GM19025 (cell line): ENCODE data around the gene NUMBL.
A peak's percentile ranks its signal among the peaks of the same experiment; 100 is the strongest.
"Not testable (repeated sequence)": the region's sequence is repeated elsewhere in the genome, so short reads cannot be mapped to it uniquely, and the experiment has no call there.

Experiments
- ATAC-seq: cut with Tn5 transposase; IDR thresholded peaks from one replicate; pipeline ENCODE4 v1.9.1; 2021; ENCODE audit warnings: mild to moderate bottlenecking, low read depth, moderate library complexity; ENCODE audit not compliant: unreplicated experiment

NUMBL gene

DNA sequence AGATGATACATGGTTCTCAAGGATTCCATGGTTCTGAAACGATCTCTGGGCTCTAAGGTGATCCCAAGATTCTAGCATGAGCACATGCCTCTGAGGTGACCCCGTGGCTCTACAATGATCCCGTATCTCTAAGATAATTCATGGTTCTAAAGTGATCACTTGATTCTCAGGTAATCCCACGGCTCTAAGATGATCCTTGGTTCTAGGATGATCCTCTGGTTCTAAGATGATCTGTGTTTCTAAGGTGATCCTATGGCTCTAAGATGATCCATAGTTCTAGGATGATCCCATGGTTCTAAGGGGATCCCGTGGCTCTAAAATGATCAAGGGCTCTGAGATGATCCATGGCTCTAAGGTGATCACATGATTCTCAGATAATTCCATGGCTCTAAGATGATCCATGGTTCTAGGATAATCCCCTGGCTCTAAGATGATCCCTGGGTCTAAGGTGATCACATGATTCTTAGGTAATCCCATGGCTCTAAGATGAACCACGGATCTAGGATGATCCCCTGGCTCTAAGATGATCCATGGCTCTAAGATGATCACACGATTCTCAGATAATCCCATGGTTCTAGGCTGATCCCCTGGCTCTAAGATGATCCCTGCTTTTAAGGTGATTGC, 21.3 kb downstream of the NUMBL start:
- ATAC-seq: no peak

DNA sequence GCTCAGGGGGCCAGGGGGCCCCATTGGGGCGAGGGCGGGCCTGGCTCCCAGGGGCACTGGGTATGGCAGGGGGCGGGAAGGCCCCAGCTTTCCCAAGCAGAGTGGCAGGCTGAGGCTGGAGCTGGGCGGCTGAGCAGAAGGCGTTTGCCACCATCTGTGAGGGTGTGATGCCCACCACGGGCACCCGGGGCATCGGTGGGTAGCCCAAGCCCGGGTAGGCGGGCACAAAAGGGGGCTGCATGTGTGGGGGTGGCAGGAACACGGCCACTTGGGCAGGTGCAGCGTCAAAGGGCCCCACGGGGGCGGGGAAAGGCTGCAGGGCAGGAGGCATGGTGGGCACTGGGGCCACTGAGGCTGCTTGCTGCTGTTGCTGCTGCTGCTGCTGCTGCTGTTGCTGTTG, 22.8 kb downstream of the NUMBL start:
- no peak for ATAC-seq

DNA sequence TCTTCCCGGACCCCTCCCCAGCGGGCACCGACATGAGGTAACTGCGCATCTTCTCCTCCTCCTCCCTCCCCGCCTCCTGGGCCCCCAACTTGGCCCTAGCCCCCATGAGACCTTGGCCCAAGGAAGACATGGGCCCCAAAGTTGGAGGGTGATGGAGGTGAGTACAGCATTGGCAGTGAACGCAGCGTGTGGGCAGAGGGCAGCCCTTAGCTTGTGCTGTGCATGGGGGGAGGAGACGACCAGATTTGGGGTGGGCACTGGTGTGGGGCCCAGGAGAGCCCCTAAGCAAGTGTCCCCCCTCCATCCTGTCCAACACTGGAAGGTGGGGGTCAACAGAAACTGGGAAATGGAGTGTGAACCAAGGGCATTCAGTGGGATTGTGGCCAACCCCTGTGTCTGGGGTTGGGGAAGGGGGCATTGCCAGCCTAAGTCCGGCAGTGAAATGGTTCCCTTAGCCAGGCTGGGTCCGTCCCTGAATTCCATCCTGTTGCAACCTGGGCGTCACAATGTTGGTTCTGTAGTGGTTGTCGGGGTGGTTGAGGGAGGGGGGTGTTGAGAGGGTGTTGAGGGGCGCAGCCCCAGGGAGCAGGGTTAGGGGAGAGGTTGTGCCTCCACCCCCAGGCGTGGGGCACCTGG, 23.5 kb downstream of the NUMBL start:
- no peak for ATAC-seq

DNA sequence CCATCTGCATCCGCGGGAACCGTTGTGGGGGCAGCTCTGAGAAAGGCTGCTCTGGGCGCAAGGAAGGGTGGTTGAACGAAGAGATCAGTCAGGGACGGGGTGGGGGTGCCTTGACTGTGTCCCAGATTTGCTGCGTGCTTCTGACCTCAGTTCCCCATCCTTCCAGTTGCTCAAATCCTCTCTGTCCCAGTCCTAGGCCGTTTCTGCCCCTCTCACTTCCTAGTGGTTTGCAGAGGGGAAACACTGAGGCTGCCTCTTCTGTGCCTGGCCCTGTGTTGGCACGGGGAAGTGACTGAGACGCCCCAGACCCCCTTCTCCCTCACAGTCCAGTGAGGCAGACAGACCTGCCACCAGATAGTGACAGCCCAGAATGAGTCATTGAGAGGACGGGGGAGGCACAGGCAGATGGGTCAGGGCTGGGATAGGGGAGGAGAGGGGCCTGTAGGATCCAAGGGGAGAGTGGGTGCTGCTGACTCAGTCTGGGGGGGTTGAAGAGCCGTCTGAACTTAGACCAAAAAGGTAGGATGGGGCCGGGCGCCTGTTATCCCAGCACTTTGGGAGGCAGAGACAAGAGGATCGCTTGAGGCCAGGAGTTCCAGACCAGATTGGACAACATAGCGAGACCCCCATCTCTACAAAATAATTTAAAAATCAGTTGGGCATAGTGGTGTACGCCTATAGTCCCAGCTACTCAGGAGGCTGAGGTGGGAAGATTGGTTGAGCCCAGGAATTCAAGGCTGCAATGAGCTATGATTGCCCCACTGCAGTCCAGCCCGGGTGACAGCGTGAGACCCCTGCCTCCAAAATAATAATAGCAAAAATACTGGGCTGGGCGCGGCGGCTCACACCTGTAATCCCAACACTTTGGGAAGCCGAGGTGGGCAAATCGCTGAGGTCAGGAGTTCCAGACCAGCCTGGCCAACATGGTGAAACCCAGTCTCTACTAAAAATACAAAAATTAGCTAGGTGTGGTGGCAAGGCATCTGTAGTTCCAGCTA, 26.5 kb downstream of the NUMBL start:
- no peak for ATAC-seq

DNA sequence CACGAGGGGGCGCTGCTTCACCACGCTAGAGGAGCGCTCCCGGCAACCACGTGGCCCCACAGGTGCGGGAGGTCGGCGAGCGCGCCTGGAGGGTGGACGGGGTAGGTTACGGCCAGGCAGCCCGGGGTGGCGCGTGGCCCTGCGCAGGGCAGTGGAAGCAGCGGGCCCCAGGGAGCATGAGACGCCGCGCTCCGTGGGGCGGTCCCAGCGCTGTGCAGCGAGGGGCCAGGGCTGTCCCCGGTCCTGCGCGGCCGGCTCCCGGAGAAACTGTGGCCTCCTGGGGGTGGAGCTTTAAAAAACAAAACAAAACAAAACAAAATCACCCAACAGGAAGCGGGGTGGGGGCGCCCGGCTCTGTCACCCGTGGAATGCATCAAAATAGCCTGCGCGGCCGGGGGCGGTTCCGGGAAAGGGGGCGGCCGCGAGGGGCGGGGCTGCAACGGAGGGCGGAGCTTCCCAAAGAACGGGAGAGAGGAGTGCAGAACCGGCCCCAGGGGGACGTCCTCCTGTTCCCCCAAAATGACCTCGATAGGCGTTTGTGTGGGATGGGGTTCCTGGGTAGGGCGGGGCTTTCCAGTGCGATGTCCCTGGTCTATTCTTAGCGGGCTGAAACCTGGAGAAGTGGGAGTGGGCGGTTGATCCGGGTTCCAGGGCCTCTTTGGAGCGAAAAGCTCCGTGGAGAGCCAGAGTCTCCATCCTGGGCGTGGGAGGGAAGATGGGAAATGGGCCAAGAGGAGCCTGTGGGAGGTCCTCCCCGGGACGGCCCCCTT, 27.3 kb downstream of the NUMBL start:
- peak; percentile 73 for ATAC-seq

DNA sequence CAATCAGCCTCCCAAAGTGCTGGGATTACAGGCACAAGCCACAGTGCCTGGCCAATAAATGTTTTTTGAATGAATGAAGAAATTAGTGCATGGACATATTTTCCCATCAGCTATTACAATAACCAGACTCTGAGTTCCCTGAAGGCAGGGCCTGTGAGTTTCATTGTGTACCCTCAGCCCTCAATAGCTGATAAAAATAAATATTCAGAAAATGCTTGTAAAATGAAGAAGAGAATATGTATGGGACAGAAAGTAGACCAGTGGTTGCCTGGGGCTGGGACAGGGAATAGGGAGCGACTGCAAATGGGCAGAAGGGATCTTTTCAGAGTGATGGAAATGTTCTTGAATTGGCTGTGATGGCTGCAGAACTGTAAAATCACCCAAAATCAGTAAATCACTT, 28.8 kb downstream of the NUMBL start:
- ATAC-seq: no peak

DNA sequence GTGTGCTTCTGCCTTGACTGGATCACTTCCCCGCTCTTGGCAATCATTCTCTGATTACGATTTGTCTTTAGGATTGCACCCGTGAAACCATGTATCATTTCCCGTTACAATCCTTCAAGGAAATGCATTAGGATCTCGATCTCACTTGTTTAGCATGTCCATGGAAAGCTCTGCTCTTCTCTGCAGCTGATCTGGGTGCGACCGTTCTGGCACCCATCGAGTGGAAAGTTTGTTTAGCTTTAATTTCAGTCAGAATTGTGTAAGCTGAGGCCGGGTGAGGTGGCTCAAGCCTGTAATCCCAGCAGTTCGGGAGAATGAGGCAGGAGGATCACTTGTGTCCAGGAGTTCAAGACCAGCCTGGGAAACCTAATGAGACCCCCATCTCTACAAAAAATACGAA, 30.9 kb downstream of the NUMBL start:
- no peak for ATAC-seq

DNA sequence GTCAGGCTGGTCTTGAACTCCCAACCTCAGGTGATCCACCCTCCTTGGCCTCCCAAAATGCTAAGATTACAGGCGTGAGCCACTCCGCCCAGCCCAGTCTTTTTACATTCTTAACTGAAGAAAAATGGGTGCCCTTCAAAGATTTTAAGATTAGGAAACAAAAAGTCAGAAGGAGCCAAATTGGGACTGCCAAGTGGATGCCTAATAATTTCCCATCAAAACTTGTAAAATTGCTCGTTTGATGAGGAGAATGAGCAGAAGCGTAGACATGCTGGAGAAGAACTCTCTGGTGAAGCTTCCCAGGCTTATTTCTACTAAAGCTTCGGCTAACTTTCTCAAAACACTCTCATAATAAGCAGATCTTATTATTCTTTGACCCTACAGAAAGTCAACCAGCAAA, 31.3 kb downstream of the NUMBL start:
- no peak for ATAC-seq

DNA sequence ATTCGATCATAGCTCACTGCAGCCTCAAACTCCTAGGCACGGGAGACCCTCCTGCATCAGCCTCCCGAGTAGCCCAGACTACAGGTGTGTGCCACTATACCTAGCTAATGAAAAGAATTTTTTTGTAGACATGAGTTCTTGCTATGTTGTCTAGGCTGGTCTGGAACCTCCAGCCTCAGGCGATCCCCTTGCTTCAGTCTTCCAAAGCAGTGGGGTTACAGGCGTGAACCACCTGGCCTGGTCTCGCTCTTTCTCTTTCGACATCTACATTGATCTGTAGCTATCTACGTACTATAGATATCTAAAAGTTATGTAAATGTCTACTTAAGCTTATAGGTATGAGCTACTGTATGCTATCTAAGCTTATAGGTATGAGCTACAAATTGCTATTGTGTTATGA, 32.4 kb downstream of the NUMBL start:
- ATAC-seq: no peak

DNA sequence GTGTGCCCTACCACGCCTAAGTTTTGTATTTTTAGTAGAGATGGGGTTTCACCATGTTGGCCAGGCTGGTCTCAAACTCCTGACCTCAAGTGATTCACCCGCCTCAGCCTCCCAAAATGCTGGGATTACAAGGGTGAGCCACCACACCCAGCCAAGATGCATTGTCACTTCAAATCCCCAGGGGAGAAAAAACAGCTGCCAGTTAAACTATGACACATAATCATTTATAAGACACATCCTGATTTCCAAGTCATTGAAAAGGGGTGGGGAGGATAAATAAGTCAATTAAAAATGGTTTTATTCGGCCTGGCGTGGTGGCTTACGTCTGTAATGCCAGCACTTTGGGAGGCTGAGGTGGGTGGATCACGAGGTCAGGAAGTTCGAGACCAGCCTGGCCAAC, 34.8 kb downstream of the NUMBL start:
- ATAC-seq: not testable (repeated sequence)

DNA sequence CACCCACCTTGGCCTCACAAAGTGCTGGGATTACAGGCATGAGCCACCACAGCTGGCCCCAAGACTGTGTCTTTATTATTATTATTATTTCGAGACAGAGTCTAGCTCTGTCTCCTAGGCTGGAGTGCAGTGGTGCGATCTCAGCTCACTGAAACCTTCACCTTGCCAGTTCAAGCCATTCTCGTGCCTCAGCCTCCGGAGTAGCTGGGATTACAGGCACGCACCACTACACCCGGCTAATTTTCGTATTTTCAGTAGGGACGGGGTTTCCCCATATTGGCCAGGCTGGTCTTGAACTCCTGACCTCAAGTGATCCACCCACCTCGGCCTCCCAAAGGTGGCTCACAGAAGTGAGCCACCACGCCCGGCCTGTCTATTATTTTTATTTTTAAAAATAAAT, 38.1 kb downstream of the NUMBL start:
- ATAC-seq: not testable (repeated sequence)

DNA sequence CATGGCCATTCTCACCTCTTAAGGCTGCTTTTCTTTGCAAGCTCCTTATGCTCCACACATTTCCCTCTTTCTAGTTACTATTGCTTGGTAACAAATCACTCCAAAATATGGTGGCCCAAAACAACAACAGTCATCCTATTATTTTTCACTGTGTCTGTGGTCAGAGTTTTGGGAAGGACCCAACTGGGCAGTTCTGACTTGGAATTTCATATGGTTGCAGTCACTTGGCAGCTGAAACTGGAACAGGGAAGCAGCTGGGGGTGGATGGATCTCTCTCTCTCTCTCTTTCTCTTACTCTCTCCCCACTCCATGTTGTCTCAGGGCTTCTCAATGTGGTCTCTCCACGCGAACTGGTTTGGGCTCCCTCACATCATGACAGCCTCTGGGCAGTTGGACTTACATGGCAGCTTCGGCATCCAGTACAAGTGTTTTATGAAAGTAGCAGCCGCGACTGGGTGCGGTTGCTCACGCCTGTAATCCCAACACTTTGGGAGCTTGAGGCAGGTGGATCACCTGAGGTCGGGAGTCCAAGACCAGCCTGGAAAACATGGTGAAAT, 39.6 kb downstream of the NUMBL start:
- no peak for ATAC-seq

DNA sequence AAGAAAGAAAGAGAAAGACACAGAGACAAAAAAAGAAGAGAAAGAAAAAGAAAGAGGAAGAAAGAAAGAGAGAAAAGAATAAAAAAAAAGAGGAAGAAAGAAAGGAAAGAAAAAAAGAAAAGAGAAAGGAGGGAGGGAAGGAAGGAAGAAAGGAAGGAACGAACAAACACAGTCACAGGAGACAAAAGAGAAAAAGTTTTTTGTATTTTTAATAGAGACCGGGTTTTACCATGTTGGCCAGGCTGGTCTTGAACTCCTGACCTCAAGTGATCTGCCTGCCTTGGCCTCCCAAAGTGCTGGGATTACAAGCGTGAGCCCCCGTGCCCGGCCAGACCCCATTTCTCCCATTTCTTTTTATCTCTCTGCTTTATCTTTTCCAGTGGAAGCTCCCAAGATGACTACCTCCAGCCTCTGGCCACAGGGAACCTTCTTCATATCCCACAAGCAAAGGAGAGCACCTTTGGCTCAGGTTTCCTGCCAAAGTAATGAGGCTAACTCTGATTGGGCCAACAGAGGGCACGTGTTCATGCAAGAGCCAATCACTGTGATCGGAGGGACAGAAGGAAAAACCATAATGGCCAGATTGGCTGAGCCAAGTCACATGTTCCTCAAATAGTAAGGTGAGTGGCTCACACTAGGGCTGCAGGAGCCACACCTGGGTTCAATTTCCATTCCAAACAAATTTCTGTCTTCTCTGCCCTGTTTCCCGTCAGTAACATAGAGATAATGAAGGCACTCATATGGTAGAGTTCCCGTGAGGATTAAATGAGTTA, 40.4 kb downstream of the NUMBL start:
- ATAC-seq: not testable (repeated sequence)

DNA sequence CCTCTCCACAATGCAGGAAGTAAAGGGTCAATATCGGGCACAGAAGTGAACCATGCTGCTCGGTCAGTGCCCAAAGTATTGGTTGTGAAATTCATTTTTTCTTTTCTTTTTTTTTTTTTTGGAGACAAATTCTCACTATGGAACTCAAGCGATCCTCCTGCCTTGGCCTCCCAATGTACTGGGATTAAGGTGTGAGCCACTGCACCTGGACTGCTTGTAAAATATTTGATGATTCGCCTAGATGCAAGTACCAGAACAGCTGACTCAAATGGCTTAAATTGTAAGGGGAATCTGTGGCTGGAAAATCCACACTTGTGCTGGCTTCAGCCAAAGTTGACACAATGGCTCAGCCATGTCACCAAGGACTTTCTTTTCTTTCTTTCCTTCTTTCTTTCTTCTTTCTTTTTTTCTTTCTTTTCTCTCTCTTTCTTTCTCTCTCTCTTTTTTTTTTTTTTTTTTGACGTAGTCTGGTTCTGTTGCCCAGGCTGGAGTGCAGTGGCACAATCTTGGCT, 43.7 kb downstream of the NUMBL start:
- no peak for ATAC-seq

DNA sequence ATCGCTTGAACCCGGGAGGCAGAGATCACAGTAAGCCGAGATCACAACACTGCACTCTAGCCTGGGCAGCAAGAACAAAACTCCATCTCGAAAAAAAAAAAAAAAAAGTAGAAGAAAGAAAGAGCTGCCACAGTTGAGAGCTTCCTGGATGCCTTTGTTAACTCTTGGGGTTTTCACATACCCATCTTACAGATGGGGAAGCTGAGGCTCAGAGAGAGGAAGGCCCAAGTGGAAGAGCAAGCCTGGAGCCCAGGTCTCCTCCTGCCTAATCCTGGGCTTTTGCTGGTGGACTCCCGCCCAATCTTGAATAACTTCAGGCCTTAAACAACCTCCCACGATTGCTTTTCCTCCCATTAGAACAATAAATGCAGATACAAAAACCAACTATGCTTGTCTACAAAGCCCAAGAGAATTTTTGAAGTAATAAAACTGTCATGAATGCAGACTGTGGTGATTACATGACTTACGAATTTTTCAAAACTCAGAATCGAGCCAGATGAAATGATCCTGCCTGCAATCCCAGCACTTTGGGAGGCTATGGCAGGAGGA, 47.6 kb downstream of the NUMBL start:
- ATAC-seq: no peak

DNA sequence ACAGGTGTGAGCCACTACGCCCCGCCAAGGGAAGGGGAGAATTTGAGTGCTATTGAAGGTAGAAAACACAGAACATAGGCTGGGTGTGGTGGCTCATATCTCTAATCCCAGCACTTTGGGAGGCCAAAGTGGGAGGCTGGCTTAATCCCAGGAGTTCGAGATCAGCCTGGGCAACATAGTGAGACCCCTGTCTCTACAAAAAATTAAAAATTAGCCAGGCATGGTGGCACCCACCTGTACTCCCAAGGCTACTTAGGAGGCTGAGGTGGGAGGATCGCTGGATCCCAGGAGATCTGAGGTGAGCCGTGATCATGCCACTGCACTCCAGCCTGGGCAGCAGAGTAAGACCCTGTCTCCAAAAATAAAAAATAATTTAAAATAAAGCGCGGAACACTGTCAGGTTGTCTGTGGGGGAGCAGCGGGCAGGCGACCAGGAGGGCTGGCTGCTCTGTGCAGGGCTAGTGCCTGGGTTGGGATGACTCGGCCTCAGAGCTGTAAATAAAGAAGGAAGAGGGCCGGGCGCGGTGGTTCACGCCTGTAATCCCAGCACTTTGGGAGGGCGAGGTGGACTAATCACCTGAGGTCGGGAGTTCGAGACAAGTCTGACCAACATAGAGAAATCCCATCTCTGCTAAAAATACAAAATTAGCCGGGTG, 48.3 kb downstream of the NUMBL start:
- no peak for ATAC-seq

DNA sequence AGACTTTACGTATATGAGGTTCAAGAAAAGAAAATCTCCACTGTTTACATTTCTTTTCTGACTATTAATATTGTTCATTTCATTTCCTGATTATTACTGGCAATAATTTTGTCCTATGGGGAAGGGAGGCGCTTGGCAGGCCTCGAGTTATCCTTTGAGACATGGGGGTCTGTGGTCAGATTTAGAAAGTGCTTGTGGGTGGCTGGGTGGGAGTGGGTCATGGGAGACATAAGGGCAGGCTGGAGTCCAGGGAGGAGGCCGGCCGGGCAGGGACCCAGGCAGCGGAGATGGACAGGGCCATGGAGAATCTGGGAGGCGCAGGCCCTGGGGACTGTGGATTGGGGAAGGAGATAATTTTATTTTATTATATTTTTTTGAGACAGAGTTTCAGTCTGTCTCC, 49.2 kb downstream of the NUMBL start:
- no peak for ATAC-seq

DNA sequence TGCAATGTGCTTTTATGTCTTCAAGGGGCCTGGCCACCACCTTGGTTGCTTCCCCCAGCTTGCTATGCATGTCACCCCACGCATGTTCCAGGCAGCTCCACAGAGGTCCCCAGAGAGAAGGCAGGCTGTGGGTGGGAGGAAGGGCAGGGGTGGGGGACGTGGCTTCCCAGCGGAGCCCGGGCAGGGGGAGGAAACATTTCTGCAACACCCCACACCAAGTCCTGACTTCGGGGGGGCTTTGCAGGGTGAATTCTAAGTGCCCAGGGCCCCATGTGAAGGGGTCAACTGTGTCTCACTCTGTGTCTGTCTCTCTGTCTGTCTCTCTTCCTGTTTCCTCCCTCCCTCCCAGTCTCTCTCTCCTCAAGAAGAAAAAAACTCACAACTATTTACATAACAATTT, 49.7 kb downstream of the NUMBL start:
- ATAC-seq: no peak

DNA sequence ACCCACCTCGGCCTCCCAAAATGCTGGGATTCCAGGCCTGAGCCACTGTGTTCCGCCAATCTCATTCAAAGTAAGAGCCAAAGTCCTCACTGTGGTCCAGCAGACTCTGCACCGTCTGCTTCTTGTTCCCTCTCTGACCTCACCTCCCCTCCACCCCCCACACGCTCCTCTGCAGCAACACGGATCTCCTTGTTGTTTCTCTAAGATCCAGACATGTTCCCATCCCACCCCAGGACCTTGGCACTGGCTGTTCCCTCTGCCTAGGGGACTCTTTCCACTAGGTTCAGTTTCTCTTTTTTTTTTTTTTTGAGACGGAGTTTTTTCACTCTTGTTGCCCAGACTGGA, 50.8 kb downstream of the NUMBL start:
- no peak for ATAC-seq
